ENCODE data around the gene ST6GALNAC1.

The ST6GALNAC1 gene

DNA sequence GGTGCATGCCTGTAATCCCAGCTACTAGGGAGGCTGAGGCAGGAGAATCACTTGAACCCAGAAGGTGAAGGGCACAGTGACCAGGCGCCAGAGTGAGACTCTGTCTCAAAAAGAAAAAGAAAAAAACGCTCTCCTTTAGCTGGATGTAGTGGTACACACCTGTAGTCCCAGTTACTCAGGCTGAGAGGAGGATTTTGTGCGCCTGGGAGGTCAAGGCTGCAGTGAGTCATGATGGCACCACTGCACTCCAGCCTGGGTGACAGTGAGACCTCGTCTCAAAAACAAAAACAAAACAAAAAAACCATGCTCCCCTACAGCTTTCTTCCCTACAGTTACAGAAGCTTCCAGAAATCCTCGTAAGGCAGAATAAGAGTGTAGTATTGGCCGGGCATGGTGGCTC is 33.1 kb upstream of the ST6GALNAC1 start:
- no peak for DNase-seq (ENCODE audit: low read depth in 2 of 2)

DNA sequence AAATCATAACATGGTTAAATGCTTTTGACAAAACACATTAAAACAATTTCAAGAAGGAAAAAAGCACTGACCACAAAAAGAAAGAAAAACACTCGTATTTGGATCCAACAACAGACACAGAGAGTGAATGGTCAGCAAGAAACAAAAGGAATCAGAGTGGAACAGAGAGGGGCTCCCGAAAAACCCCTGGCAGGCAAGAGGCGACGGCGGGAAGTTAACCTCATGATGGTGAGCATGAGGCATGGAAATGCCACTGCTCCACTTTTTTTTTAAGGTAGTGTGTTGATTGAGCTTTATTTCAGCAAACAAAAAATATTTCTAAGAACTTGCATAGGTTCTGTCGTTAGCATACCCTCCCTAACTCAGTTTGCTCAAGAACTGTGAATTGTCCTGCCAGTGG is 32.1 kb upstream of the ST6GALNAC1 start:
- no peak for DNase-seq (ENCODE audit: low read depth in 2 of 2)

DNA sequence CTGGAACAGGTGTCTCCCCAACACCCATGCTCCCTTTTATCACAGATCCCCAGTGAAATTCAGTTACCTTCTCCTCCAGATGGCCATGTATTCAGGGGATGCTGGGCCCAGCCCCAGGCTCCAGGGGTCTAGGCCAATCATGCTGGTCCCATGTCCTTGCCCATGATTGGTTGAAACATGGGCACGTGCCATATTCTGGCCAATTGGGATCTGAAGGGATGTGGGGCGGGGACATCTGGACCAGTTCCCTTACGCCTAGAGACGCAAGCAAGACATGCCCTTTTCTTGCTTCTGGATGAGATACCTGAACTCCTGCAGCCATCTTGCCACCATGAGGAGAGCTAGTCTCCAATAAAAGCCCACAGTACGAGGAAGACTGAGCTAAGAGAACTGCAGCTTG is 31.0 kb upstream of the ST6GALNAC1 start:
- no peak for DNase-seq (ENCODE audit: low read depth in 2 of 2)

DNA sequence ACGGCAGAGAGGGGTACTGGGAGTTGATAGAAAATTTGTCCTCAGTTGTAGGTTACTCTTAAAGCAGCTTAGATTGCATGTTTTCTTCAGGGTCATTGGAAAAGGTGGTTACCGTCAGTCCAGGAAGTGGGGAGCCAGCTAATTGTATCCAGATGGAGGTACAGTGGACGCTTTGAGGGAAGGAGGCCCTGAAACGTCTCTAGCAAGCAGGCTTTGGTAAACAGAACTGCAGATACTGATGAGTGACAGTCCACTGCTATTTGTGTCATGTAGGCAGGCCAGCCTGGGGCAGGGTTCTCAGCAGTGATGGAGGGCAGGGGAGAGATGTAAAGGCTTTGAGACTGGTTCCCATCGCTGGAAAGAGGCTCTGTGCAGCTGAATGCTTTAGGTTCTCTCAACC is 30.2 kb upstream of the ST6GALNAC1 start:
- no peak for DNase-seq (ENCODE audit: low read depth in 2 of 2)

DNA sequence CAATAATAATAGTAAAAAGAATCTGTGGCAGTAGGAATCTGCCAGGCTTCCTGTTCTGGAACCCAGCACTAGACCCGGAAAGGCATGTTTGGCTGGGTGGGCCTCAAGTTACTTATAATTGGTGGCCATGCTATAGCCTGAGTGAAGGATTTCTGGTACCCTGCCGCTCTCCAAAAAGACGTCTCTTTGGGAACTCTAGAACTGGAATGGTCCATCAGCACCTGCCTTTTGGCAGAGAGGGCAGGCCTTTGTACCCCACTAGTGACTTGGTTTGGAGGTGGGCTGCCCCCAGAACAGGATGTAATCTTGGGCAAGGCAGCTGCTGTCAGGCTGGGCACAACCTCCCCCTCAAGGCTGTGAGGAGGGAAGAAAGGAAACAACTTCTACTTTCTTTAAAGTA is 29.3 kb upstream of the ST6GALNAC1 start:
- no peak for DNase-seq (ENCODE audit: low read depth in 2 of 2)

DNA sequence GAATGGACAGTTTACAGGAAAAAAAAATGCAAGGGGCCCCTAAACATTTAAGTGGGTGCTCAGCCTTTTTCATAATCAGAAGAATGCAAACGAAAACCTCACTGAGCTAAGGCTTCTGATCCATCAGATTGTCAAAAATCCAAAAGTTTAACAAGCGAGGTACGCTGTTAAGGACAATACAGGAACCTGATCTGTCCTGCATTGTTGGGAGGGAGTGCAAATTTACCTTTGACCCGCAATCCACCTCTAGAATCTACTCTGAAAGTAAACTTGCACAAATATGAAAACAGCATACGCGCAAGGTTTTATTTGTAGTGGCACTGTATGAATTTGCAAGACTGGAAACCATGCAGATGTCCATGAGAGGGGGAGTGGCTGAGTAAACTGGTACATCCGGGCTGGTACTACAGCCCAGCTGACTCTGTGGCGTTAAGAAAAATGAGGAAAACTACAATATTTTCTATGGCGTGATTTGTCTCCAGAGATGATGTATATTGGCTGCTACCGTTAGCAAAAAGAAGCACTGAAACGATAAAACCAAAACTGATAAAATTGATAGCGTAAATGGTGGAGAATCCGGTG is 28.8 kb upstream of the ST6GALNAC1 start:
- DNase-seq (ENCODE audit: low read depth in 2 of 2) = no peak

DNA sequence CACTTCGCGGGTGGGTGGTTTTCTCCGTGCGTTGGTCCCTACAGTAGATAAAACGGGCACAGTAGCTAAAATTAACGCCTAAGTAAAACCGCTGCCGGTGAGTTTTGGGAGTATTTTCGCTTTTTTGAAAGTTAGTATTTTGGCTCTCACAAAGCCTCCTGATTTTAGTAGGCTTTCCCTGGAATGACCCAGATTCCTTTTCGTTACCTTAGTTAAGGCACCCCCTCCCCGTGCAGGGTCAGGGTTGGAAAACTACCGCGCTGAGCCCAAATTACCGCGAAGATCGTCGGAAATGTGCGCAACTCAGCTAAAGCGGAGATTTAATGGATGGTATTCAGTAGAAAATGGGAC is 28.3 kb upstream of the ST6GALNAC1 start:
- no peak for DNase-seq (ENCODE audit: low read depth in 2 of 2)

DNA sequence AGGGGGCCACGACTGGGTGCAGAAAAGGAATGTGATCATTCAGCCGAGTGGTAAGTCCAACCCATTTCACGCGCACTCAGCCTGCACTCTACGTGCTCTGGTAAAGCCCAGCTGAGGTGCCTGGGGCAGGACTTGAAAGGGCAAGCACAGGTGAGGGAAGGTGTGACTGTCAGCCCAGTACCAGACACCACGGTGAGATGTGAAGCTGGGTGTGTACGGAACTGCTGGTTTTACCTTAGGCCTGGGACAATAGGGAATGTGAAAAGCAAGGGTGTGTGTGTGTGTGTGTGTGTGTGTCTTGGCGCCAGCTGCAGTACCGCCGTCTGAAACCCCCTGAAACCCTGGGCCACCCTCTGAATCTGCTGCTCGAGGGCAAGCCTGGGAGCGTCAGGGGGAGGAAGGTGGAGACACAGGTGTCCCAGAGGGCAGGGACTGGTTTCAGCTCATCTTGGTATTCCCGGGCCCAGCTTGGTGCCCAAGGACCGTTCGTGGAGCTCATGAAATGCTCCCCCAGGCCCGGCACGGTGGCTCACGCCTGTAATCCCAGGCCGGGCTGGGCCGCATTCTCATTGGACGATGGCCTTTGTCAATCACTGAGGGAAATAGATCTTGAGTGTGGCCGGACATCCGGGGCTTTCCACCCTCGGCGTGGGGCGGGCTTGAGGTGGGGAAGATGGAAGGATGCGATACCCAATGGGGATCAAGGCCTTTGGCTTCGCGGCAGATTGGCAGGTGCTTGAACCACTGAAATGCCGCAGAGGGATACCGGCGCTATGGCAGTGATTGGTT is 27.8 kb upstream of the ST6GALNAC1 start:
- DNase-seq (ENCODE audit: low read depth in 2 of 2) = peak; percentile 97 to 99

DNA sequence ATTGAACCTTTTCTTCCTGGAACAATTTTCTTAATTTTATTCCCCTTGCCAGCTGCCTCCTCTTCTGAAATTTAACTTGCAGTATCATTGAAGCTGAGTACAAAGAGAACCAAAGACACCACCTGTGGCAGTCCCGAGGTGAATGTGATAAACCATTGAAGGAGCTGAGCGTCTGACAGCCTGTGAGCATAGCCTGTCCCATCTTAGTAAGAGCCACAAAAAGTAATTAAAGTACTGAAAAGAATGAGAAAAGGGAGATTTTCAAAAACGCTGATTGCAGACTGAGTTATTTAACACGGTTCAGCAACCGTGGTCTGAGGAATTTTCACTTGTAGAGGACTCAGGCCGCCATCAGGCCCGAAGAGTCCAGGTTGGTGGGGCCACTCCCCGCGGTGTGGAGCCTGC is 27.2 kb upstream of the ST6GALNAC1 start:
- no peak for DNase-seq (ENCODE audit: low read depth in 2 of 2)

DNA sequence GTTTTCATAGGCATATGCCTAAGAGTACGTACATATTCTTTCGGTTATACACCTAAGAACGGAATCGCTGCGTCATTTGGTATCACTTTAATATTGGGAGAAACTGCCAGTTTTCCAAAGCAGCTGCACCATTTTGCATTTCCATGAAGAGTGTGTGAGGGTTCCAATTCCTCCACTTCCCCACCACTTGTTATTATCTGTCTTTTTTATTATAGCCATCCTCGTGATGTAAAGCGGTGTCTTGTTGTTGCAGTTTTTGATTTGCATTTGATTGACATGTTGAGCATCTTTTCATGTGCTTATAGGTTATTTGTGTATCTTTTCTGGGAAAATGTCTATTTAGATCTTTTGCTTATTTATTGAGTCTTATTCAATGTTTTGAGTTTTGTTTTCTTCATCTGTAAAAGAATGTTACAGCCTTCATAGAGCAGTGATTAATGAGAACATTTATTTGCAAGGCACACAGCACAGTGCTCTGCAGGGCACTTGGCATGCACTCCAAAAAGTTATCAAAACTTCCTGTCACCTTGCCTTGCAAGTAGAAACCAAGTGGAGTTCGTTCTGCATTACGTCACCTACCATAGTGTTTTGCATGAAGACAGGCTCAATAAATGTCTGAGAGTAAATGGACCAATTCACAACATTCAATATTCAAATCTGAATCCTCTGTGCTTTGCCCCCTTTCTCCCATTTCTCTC is 26.6 kb upstream of the ST6GALNAC1 start:
- no peak for DNase-seq (ENCODE audit: low read depth in 2 of 2)

DNA sequence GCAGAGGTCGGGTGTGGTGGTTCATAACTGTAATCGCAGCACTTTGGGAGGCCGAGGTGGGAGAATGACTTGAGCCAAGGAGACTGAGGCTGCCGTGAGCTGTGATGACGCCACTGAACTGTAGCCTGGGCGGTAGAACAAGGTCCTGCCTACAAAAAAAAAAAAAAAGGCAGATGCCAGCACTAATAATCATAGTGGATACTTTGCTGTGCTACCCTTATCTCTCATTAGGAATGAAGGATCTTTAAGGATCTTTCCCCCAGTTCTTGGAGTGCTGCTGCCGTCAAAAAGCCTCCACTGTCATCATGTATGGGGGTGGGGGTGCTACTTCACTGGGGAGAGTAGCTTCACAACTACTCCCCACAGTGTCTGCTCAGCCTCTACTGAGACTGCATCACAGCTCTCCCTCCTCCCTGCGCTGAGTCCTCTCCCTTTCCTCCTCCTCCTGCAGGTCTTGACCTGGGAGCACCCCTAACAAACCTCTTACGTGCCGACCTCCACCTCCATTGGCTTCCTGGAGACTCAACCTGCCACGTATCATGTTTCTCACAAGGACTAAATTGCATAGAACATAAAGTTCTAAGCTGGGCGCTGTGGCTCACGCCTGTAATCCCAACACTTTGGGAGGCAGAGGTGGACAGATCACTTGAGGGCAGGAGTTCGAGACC is 24.4 kb upstream of the ST6GALNAC1 start:
- DNase-seq (ENCODE audit: low read depth in 2 of 2) = no peak

DNA sequence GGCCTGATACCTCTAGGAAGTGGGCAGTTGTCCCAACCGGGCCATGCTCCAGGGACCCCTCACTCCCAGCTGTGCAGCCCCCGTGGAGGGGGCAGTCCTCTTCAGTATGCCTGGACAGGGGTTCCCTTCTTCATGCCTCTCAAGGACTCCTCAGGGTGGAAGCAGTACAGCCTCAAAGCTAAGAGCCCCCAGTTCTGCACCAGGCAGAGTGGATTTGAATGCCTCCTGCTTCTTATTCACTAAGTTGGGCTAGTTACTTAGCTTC is 23.9 kb upstream of the ST6GALNAC1 start:
- DNase-seq (ENCODE audit: low read depth in 2 of 2) = no peak

DNA sequence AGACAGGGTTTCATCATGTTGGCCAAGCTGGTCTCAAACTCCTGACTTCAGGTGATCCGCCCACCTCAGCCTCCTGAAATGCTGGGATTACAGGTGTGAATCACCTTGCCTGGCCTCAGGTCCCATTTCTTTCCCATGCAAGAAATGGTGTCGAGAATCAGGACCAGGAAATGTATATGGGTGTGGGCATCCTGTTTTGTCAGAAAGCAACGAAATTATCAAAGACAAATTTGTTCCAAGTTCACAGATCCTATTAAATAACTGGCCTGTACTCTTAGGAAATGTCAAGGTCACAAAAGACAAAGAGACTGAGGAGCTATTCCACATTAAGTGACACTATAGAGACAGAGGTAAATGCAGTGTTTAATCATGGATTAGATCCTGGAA is 17.1 kb upstream of the ST6GALNAC1 start:
- no peak for DNase-seq (ENCODE audit: low read depth in 2 of 2)

DNA sequence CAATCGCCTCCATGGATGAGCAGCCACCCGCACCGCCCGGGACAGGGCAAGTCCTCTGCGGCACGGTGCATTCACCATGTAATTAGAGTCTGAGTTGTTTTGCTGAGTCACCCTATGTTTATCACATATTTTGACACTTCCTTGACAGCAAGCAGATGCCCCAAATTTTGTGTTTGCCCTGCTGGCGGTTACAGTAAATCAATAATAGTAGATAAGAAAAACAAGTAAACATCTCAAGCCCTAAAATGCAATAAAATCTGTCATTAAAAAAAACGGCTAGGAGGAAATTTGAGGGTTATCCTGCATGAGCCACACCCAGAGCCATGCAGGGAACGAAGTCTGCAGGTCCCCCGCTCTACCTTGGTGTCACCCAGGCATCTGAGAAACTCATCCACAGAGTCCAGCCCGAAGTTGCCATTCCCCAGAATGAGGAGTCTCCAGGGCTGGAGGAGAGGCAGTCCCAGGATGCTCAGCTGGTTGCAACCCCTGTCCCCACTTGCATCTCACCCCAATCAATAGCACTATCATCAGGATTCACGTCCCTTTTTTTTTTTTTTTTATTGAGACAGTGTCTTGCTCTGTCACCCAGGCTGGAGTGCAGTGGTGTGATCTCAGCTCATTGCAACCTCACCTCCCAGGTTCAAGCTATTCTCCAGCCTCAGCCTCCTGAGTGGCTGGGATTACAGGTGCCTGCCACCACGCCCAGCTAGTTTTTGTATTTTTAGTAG is 16.5 kb upstream of the ST6GALNAC1 start:
- no peak for DNase-seq (ENCODE audit: low read depth in 2 of 2)

DNA sequence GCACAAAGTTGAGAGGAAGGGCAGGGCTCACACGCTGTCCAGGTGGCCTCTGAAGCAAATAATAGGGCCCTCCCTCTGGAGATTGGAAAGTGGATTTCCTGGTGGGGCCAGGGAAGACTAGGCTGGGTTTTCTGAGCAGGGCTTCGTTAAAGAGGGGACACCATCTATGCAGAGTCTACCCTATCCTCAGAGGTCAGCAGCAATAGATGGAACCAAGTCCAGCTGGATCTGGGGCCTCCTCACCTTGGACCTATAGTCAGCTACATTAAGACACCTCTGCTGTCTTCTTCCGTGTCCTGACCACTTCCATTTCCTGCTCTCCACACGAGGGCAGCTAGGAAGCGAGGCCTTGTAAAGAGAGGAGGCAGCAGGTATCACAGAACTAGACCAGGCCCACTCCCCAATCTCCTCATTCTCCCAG is 14.7 kb upstream of the ST6GALNAC1 start:
- DNase-seq (ENCODE audit: low read depth in 2 of 2) = no peak

DNA sequence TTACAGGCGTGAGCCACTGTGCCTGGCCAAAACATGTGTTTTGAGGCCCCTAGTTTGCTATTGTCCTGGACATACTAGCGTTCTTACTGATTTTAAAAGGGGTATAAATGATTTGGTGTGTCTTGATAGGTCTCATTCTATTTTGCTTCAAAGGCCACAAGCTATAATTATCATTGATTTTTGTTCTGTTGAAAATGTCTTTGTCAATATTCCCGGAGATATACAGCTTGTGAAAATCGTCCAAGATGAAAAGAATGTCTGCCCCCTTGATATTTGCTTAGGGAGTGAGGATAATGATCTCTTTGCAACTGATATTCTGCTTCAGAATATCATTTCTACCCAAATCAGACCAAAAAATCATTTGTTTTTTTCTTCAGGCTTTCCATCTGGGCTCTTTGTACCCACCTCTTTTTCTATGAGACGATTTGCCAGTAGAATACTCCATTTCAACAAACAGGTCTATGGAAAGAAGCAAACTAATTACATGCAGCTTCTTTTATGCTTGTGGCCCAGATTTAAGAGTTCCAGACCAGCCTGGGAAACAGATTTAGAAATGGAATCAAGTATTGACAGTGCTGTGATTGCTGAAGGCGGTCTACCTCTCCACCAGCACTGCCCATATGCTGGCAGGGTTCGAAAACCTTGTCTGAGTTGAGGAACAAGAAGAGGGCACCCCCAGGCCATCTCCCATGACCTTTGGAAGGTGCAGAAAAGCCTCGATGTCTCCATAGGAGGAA is 14.1 kb upstream of the ST6GALNAC1 start:
- DNase-seq (ENCODE audit: low read depth in 2 of 2) = no peak

DNA sequence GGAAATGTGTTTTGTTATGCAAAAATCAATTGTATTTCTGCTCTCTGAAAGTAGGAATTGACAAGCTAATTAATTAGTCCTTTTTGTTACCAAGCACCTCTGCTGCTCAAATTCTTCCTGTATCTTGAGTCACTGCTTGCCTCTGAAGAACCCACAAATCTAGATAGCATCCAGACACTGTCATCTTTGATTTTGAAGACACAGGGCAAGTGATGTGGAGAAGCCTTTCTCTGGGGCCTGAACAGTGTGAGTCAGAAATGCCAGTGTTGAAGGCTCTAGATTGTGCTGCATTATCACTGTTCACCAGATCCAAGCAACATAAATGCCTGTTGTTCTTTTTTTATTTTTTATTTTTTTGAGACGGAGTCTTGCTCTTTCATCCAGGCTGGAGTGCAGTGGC is 10.9 kb upstream of the ST6GALNAC1 start:
- DNase-seq (ENCODE audit: low read depth in 2 of 2) = no peak

DNA sequence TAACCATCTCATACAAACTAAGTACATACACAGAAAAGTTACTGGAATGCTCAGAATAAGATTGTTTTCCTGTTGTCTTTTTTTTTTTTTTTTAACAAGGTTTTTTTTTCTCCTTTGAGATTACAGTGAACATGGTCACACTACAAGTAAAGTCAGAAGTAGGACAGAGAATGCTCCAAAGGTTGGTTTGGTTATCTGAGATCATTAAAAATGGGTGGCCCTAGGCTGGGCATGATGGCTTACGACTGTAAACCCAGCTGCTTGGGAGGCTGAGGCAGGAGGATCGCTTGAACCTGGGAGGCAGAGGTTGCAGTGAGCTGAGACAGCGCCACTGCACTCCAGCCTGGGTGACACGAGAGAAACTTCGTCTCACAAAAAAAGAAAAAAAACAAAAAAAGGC is 6.9 kb upstream of the ST6GALNAC1 start:
- no peak for DNase-seq (ENCODE audit: low read depth in 2 of 2)

DNA sequence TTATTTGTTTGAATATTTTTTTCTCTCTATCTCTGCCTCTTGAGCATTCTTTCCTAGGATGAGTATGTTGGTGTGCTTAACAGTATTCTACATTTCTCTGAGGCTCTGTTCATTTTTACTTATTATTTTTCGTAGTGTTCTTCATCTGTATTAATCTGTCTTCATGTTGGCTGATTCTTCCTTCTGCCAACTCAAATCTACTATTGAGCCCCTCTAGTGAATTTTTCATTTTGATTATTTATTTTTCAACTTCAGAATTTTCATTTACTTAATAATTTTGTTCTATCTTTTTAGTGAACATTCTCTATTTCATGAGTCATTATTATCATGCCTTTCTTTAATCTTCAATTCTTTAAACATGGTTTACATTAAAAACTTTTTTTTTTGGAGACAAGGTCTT is 3.2 kb upstream of the ST6GALNAC1 start:
- no peak for DNase-seq (ENCODE audit: low read depth in 2 of 2)

DNA sequence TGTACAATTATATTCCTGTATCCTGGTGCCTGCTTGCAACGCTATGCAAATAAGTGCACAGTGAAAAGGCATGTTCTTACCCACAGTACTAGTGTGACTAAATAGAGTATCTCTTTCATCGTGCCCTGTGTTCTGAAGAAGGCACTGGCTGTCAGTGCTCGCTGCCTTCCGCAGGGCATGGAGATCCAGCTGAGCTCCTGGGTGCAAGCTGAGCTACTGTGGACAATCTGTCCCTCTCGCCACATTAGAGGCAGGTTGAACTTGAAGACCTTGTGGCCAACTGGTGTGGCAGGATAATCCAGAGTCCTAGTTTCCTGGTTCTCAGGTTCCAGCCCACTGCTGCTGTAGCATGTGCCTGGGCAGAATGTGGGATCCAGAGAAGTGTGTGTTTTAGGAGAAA is 1.9 kb upstream of the ST6GALNAC1 start:
- no peak for DNase-seq (ENCODE audit: low read depth in 2 of 2)

DNA sequence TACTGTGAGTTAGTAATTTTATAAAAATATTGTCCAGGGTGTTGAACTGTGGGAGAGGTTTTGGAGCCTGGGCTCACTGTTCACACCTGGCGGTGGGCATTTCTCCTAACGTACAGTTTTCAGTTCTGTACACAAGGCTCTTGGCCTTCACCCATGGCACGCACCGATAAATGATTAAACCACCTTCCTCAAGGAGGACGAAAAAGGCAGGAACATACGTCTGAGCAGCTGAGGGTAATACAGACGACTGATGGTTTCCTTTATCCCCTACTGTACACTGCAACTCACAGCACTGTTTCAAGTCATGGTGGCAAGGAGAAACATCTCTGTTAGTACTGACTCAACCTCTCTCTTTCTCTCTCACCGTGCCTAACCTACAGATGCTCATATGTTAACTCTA is 1.4 kb upstream of the ST6GALNAC1 start:
- DNase-seq (ENCODE audit: low read depth in 2 of 2) = no peak

DNA sequence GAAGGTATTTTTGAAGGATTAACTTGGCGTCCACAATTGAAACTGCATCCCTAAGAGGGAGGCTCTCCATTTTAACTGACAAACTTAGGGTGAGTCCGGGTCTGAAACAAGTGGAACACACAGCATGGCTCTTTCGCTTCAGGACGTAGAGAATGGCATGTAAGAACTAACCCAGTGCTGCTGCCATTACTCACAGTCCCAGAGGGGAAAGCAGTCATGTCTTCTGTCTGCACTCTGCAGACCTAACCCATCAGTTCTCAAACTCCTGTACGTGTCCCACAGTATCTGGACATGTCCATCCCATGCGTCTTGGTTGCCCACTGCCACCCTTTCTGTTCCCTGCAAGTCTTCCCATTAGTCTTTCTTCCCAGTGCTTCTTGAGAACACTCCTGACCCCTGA is 563 bp downstream of the ST6GALNAC1 start:
- no peak for DNase-seq (ENCODE audit: low read depth in 2 of 2)

Data from stimulated activated CD8-positive, alpha-beta memory T cell treated with anti-CD3 and anti-CD28 coated beads, Interleukin-7, amount 100 ng/mL, for 4 hours (primary cell).